ENCODE results near the gene A1BG.

Gene A1BG

GRCh38 chr19:58352760-58353671 is at the start of gene A1BG:
TSS of gene A1BG (minus strand) at chr19:58353492. CDS start at chr19:58353437, 55 bp downstream.
- no peaks in the 10 kb centered on the region for H3K27me3 Mint-ChIP-seq

GRCh38 chr19:58401840-58402421 is 48.6 kb upstream of the A1BG start:
- peak overlapping the region; percentile 80 for H3K4me3 Mint-ChIP-seq
- no peaks in the 10 kb centered on the region for H3K9me3 Mint-ChIP-seq
- H3K27ac Mint-ChIP-seq (ENCODE audit: low read depth) = peak overlapping the region; percentile 94
- no peak for DNase-seq (ENCODE audit: low spot score in 2 of 2)
- peaks cover 17% of the 10 kb centered on the region for H3K4me1 Mint-ChIP-seq
- ATAC-seq (replicated peaks; ENCODE audit: extremely low read depth, poor library complexity, severe bottlenecking) = no peak
- H3K27me3 Mint-ChIP-seq = no peaks in the 10 kb centered on the region
- peaks cover 9% of the 10 kb centered on the region for H3K36me3 Mint-ChIP-seq (ENCODE audit: insufficient read depth)

More at GRCh38 chr19:58352760-58353671, at the start of gene A1BG:
- Mint-ChIP-seq H3K36me3 (ENCODE audit: insufficient read depth) (peaks cover 2% of the 10 kb centered on the region), H3K4me3 (no peak within 1 kb of the TSS), H3K9me3 (no peaks in the 10 kb centered on the region), H3K4me1 (peaks cover 8% of the 10 kb centered on the region), H3K27ac (ENCODE audit: low read depth) (no peak within 1 kb of the TSS)
- DNase-seq (ENCODE audit: low spot score in 2 of 2) (no peak), ATAC-seq (replicated peaks; ENCODE audit: extremely low read depth, poor library complexity, severe bottlenecking) (no peak)

- Mint-ChIP-seq H3K9me3 (no peaks in the 10 kb centered on the region), H3K36me3 (ENCODE audit: insufficient read depth) (peaks cover 7% of the 10 kb centered on the region), H3K4me1 (peaks cover 9% of the 10 kb centered on the region), H3K27ac (ENCODE audit: low read depth) (peak overlapping the region; percentile 94), H3K27me3 (no peaks in the 10 kb centered on the region), H3K4me3 (peak overlapping the region; percentile 80)
- ATAC-seq (replicated peaks; ENCODE audit: extremely low read depth, poor library complexity, severe bottlenecking) = peak; percentile 98
- peak; percentile 98 to 99 for DNase-seq (ENCODE audit: low spot score in 2 of 2)
These were observed 47.9 kb upstream of the A1BG start for GRCh38 chr19:58400916-58401839.

- Mint-ChIP-seq H3K27me3 (no peaks in the 10 kb centered on the region), H3K4me3 (peak overlapping the region; percentile 80), H3K9me3 (no peaks in the 10 kb centered on the region), H3K4me1 (peaks cover 9% of the 10 kb centered on the region), H3K27ac (ENCODE audit: low read depth) (peak overlapping the region; percentile 94), H3K36me3 (ENCODE audit: insufficient read depth) (peaks cover 10% of the 10 kb centered on the region)
- ATAC-seq (replicated peaks; ENCODE audit: extremely low read depth, poor library complexity, severe bottlenecking) (no peak), DNase-seq (ENCODE audit: low spot score in 2 of 2) (no peak)
These were observed 47.1 kb upstream of the A1BG start for GRCh38 chr19:58400316-58400915.

- Mint-ChIP-seq H3K36me3 (ENCODE audit: insufficient read depth) (peaks cover 13% of the 10 kb centered on the region), H3K4me3 (no peak overlapping the region), H3K27me3 (no peaks in the 10 kb centered on the region), H3K4me1 (peaks cover 9% of the 10 kb centered on the region), H3K27ac (ENCODE audit: low read depth) (peak overlapping the region; percentile 94), H3K9me3 (no peaks in the 10 kb centered on the region)
- DNase-seq (ENCODE audit: low spot score in 2 of 2) (no peak), ATAC-seq (replicated peaks; ENCODE audit: extremely low read depth, poor library complexity, severe bottlenecking) (no peak)
These were observed 46.6 kb upstream of the A1BG start for GRCh38 chr19:58399903-58400302.

- H3K27me3 Mint-ChIP-seq = no peaks in the 10 kb centered on the region
- DNase-seq (ENCODE audit: low spot score in 2 of 2) (no peak), ATAC-seq (replicated peaks; ENCODE audit: extremely low read depth, poor library complexity, severe bottlenecking) (no peak)
- H3K4me3 Mint-ChIP-seq = no peak overlapping the region
- peaks cover 19% of the 10 kb centered on the region for H3K4me1 Mint-ChIP-seq
- no peaks in the 10 kb centered on the region for H3K9me3 Mint-ChIP-seq
- peaks cover 20% of the 10 kb centered on the region for H3K36me3 Mint-ChIP-seq (ENCODE audit: insufficient read depth)
- no peak overlapping the region for H3K27ac Mint-ChIP-seq (ENCODE audit: low read depth)
These were observed 45.3 kb upstream of the A1BG start for GRCh38 chr19:58398545-58398944.

- H3K27me3 Mint-ChIP-seq = no peaks in the 10 kb centered on the region
- no peak overlapping the region for H3K27ac Mint-ChIP-seq (ENCODE audit: low read depth)
- no peaks in the 10 kb centered on the region for H3K9me3 Mint-ChIP-seq
- ATAC-seq (replicated peaks; ENCODE audit: extremely low read depth, poor library complexity, severe bottlenecking) (no peak), DNase-seq (ENCODE audit: low spot score in 2 of 2) (no peak)
- peaks cover 21% of the 10 kb centered on the region for H3K4me1 Mint-ChIP-seq
- peaks cover 20% of the 10 kb centered on the region for H3K36me3 Mint-ChIP-seq (ENCODE audit: insufficient read depth)
- H3K4me3 Mint-ChIP-seq = no peak overlapping the region
These were observed 44.8 kb upstream of the A1BG start for GRCh38 chr19:58398087-58398486.

- Mint-ChIP-seq H3K9me3 (no peaks in the 10 kb centered on the region), H3K27me3 (no peaks in the 10 kb centered on the region), H3K27ac (ENCODE audit: low read depth) (no peak overlapping the region), H3K4me1 (peaks cover 21% of the 10 kb centered on the region), H3K4me3 (no peak overlapping the region), H3K36me3 (ENCODE audit: insufficient read depth) (peaks cover 25% of the 10 kb centered on the region)
- DNase-seq (ENCODE audit: low spot score in 2 of 2) (no peak), ATAC-seq (replicated peaks; ENCODE audit: extremely low read depth, poor library complexity, severe bottlenecking) (no peak)
These were observed 44.3 kb upstream of the A1BG start for GRCh38 chr19:58397533-58398037.

GRCh38 chr19:58396691-58397532 is 43.6 kb upstream of the A1BG start:
- H3K27ac Mint-ChIP-seq (ENCODE audit: low read depth) = no peak overlapping the region
- H3K4me1 Mint-ChIP-seq = peaks cover 21% of the 10 kb centered on the region
- DNase-seq (ENCODE audit: low spot score in 2 of 2) = no peak
- peaks cover 29% of the 10 kb centered on the region for H3K36me3 Mint-ChIP-seq (ENCODE audit: insufficient read depth)
- no peaks in the 10 kb centered on the region for H3K27me3 Mint-ChIP-seq
- ATAC-seq (replicated peaks; ENCODE audit: extremely low read depth, poor library complexity, severe bottlenecking) = no peak
- H3K9me3 Mint-ChIP-seq = no peaks in the 10 kb centered on the region
- no peak overlapping the region for H3K4me3 Mint-ChIP-seq

GRCh38 chr19:58395979-58396627 is 42.8 kb upstream of the A1BG start:
- DNase-seq (ENCODE audit: low spot score in 2 of 2) (no peak), ATAC-seq (replicated peaks; ENCODE audit: extremely low read depth, poor library complexity, severe bottlenecking) (no peak)
- no peak overlapping the region for H3K4me3 Mint-ChIP-seq
- H3K27ac Mint-ChIP-seq (ENCODE audit: low read depth) = no peak overlapping the region
- no peaks in the 10 kb centered on the region for H3K9me3 Mint-ChIP-seq
- H3K4me1 Mint-ChIP-seq = peaks cover 17% of the 10 kb centered on the region
- no peaks in the 10 kb centered on the region for H3K27me3 Mint-ChIP-seq
- peaks cover 32% of the 10 kb centered on the region for H3K36me3 Mint-ChIP-seq (ENCODE audit: insufficient read depth)

All from central memory CD8-positive, alpha-beta T cell (primary cell).